Measurements from ENCODE around the gene CRYGB. TPM values are rescaled to one million over a fixed set of nuclear protein-coding genes. Genes with fewer than 3 reads are reported as not detected.

The CRYGB gene
- total RNA-seq, 1 experiment from 2014 or later, result not detected

- Histone ChIP-seq H3K4me1 (ENCODE audit: insufficient read depth, low read length) (peaks cover 8% of the 10 kb centered on the region), H4K20me1 (ENCODE audit: control insufficient read depth, insufficient read depth, insufficient read length) (no peaks in the 10 kb centered on the region), H3K14ac (ENCODE audit: insufficient read depth, low read length) (no peak overlapping the region), H3K9ac (ENCODE audit: extremely low read depth, insufficient read length, low read length) (no peak overlapping the region), H3K27me3 (ENCODE audit: insufficient read depth, low read length) (no peaks in the 10 kb centered on the region), H2AK5ac (ENCODE audit: insufficient read length, low read length) (no peak overlapping the region), H3K79me1 (ENCODE audit: insufficient read depth, low read depth, low read length, poor library complexity, severe bottlenecking) (no peaks in the 10 kb centered on the region), H4K91ac (ENCODE audit: insufficient read length, low read depth, low read length) (no peak overlapping the region), H3K79me2 (ENCODE audit: insufficient read depth, low read length) (no peaks in the 10 kb centered on the region), H3K27ac (ENCODE audit: insufficient read length, low read depth, low read length) (no peak overlapping the region), H2BK12ac (ENCODE audit: insufficient read length, low read depth, low read length) (no peak overlapping the region), H3K4ac (ENCODE audit: low read depth, low read length) (no peak overlapping the region), H3K56ac (ENCODE audit: insufficient read length, low read depth, low read length) (no peak overlapping the region), H3K18ac (ENCODE audit: insufficient read length, low read depth, low read length) (no peak overlapping the region), H2BK15ac (ENCODE audit: low read depth, low read length) (no peak overlapping the region), H4K5ac (ENCODE audit: insufficient read length, low read depth, low read length) (no peak overlapping the region), H3T11ph (ENCODE audit: low read length) (no peak overlapping the region), H2AFZ (ENCODE audit: low read length) (no peak overlapping the region), H4K8ac (replicated peaks; ENCODE audit: insufficient read length, low read depth, low read length) (no peak overlapping the region), H3K23me2 (ENCODE audit: insufficient read length, low read depth, low read length, poor library complexity, severe bottlenecking) (no peaks in the 10 kb centered on the region), H3K9me3 (ENCODE audit: control insufficient read depth, low read depth, low read length) (no peaks in the 10 kb centered on the region), H3K23ac (ENCODE audit: insufficient read length, low read depth, low read length) (no peak overlapping the region), H3K4me2 (ENCODE audit: insufficient read depth, insufficient read length, low read length) (no peak overlapping the region), H2BK120ac (ENCODE audit: low read depth, low read length, poor library complexity, severe bottlenecking) (no peak overlapping the region), H2BK5ac (ENCODE audit: insufficient read length, low read length) (no peak overlapping the region), H2BK20ac (ENCODE audit: low read depth, low read length, poor library complexity, severe bottlenecking) (no peak overlapping the region)
- WGBS (ENCODE audit: extremely low coverage, insufficient read length, low lambda C conversion rate), result no CpG with 5 or more reads among the region's 5 CpGs
- Mint-ChIP-seq H3K36me3 (ENCODE audit: insufficient read depth in 1 of 3, low read depth in 3 of 3) (no peaks in the 10 kb centered on the region), H3K4me1 (peaks cover 51 to 63% of the 10 kb centered on the region in 2 experiments), H3K27me3 (ENCODE audit: low read depth) (no peaks in the 10 kb centered on the region), H3K9me3 (no peaks in the 10 kb centered on the region; a peak in 1 of 5 replicates), H3K27ac (no peak overlapping the region; a peak in 1 of 7 replicates), H3K4me3 (no peak overlapping the region)
- no peak for DNase-seq
- no peak for TF ChIP-seq CTCF (conservative IDR thresholded peaks at IDR 0.05)
Observed at GRCh38 chr2:208189069-208189809, 43.3 kb upstream of the CRYGB start.

Data from H9 (cell line).